Stomach (tissue), 4 donors: ENCODE results near the gene INTS7.

Experiments used
- POLR2AphosphoS5 ChIP-seq, 3 donors: sonication (generic); formaldehyde crosslinking; IDR thresholded peaks; one replicate each; pipeline ENCODE4 v1.6.1; 2016; ENCODE audit warnings: antibody characterized with exemption in 3 of 3
- TF ChIP-seq, protein P1 (sequence below), 7 experiments: fragments of 450-650 bp in 4 of 7; fragments of 200-600 bp in 3 of 7; sonication (generic) in 3 of 7; IDR thresholded peaks; one replicate each; pipeline ENCODE4 v1.5.1; 2016 to 2019; ENCODE audit warnings: antibody characterized with exemption in 7 of 7, control low read depth in 2 of 7, mild to moderate bottlenecking in 1 of 7

- TF ChIP-seq, protein P1, sequence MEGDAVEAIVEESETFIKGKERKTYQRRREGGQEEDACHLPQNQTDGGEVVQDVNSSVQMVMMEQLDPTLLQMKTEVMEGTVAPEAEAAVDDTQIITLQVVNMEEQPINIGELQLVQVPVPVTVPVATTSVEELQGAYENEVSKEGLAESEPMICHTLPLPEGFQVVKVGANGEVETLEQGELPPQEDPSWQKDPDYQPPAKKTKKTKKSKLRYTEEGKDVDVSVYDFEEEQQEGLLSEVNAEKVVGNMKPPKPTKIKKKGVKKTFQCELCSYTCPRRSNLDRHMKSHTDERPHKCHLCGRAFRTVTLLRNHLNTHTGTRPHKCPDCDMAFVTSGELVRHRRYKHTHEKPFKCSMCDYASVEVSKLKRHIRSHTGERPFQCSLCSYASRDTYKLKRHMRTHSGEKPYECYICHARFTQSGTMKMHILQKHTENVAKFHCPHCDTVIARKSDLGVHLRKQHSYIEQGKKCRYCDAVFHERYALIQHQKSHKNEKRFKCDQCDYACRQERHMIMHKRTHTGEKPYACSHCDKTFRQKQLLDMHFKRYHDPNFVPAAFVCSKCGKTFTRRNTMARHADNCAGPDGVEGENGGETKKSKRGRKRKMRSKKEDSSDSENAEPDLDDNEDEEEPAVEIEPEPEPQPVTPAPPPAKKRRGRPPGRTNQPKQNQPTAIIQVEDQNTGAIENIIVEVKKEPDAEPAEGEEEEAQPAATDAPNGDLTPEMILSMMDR (IDR thresholded peaks at IDR 0.05), result no peak
- TF ChIP-seq POLR2AphosphoS5 (IDR thresholded peaks at IDR 0.05), result no peak
Observed at GRCh38 chr1:211892577-211892976, 142.8 kb downstream of the INTS7 start.
